NCI-H2081 treated with DMSO at 0.1 percent for 48 hours (cell line): Measurements from ENCODE around the gene PHF24.
"Not testable (repeated sequence)": the region's sequence is repeated elsewhere in the genome, so short reads cannot be mapped to it uniquely, and the experiment has no call there.

Source experiments
- DNase-seq: peaks from one replicate; lab custom pipeline; 2025; lab: John Stamatoyannopoulos, UW

PHF24 gene

GRCh38 chr9:34997379-34997781 is 39.3 kb downstream of the PHF24 start:
- no peak for DNase-seq

- no peak for DNase-seq
Observed at GRCh38 chr9:34998266-34998665, 40.2 kb downstream of the PHF24 start.

- DNase-seq: no peak
Observed at GRCh38 chr9:34999576-34999975, 41.5 kb downstream of the PHF24 start.

- DNase-seq: no peak
Observed at GRCh38 chr9:35000535-35001284, 42.6 kb downstream of the PHF24 start.

- DNase-seq: no peak
Observed at GRCh38 chr9:35001285-35001677, 43.2 kb downstream of the PHF24 start.

GRCh38 chr9:35001803-35002502 is 43.9 kb downstream of the PHF24 start:
- DNase-seq: no peak

- no peak for DNase-seq
Observed at GRCh38 chr9:35002623-35003022, 44.5 kb downstream of the PHF24 start.

- DNase-seq: not testable (repeated sequence)
Observed at GRCh38 chr9:35004299-35004698, 46.2 kb downstream of the PHF24 start.

- DNase-seq: no peak
Observed at GRCh38 chr9:35010351-35010958, 52.4 kb downstream of the PHF24 start.

GRCh38 chr9:35014517-35014916 is 56.4 kb downstream of the PHF24 start:
- no peak for DNase-seq

GRCh38 chr9:35023443-35023842 is 65.4 kb downstream of the PHF24 start:
- DNase-seq: not testable (repeated sequence)

- no peak for DNase-seq
Observed at GRCh38 chr9:35026671-35027070, 68.6 kb downstream of the PHF24 start.

GRCh38 chr9:35027374-35027773 is 69.3 kb downstream of the PHF24 start:
- DNase-seq: no peak

GRCh38 chr9:35027860-35028259 is 69.8 kb downstream of the PHF24 start:
- no peak for DNase-seq

GRCh38 chr9:35028341-35028740 is 70.3 kb downstream of the PHF24 start:
- no peak for DNase-seq

GRCh38 chr9:35029241-35029640 is 71.2 kb downstream of the PHF24 start:
- DNase-seq: no peak

- DNase-seq: no peak
Observed at GRCh38 chr9:35029852-35030251, 71.8 kb downstream of the PHF24 start.
